Lung (tissue), 16 donors: ENCODE measurements around the gene ZBTB38. TPM values are rescaled to one million over a fixed set of nuclear protein-coding genes. Genes with fewer than 3 reads are reported as not detected.
A peak's percentile ranks its signal among the peaks of the same experiment; 100 is the strongest.

Experiments
- ATAC-seq: fragments of 200-7000 bp; cut with Tn5 transposase; one replicate; pipeline ENCODE4 v1.9.1; 2020; ENCODE audit warnings: moderate number of reproducible peaks; ENCODE audit not compliant: insufficient read depth, low FRiP score
- DNase-seq, 3 donors: peaks; one replicate each; pipeline ENCODE4 v3.0.0-alpha.2; 2013 to 2017
- H3K27ac ChIP-seq, 2 donors: one replicate each; pipeline ENCODE4 v1.5.1; 2013; ENCODE audit warnings: mild to moderate bottlenecking in 2 of 2, moderate library complexity in 2 of 2, control low read depth in 1 of 2, inconsistent platforms in 1 of 2, low read depth in 1 of 2, low read length in 1 of 2
- H3K27me3 ChIP-seq, 3 donors: one replicate each; pipeline ENCODE4 v1.5.1; 2013; ENCODE audit warnings: low read length in 2 of 3; ENCODE audit not compliant: control insufficient read depth in 3 of 3, insufficient read depth in 3 of 3
- H3K36me3 ChIP-seq, 4 donors: one replicate each; pipeline ENCODE4 v1.5.1; 2013; ENCODE audit warnings: low read length in 4 of 4, mild to moderate bottlenecking in 1 of 4, moderate library complexity in 1 of 4; ENCODE audit not compliant: control insufficient read depth in 4 of 4, insufficient read depth in 4 of 4
- H3K4me1 ChIP-seq, 5 donors: one replicate each; pipeline ENCODE4 v1.5.1; 2013; ENCODE audit warnings: low read length in 5 of 5, mild to moderate bottlenecking in 2 of 5, moderate library complexity in 1 of 5; ENCODE audit not compliant: control insufficient read depth in 5 of 5, insufficient read depth in 5 of 5
- H3K4me3 ChIP-seq: one replicate; pipeline ENCODE4 v1.5.1; 2013; ENCODE audit warnings: mild to moderate bottlenecking, control low read depth, moderate library complexity
- H3K9ac ChIP-seq, 2 donors: one replicate each; pipeline ENCODE4 v1.5.1; 2013; ENCODE audit warnings: low read length in 2 of 2, control low read depth in 1 of 2; ENCODE audit not compliant: insufficient read depth in 1 of 2
- H3K9me3 ChIP-seq, 4 donors: one replicate each; pipeline ENCODE4 v1.5.1; 2013; ENCODE audit warnings: low read length in 3 of 4, mild to moderate bottlenecking in 1 of 4, moderate library complexity in 1 of 4; ENCODE audit not compliant: control insufficient read depth in 4 of 4, insufficient read depth in 3 of 4
- CTCF ChIP-seq: IDR thresholded peaks from 2 replicates; pipeline ENCODE4 v1.5.1; 2012; ENCODE audit warnings: mild to moderate bottlenecking; ENCODE audit errors: control extremely low read depth, extremely low read depth
- WGBS, 2 donors: extraction: QIAGEN DNeasy Blood & Tissue Kit; methylation state at CpG; one replicate each; pipeline ENCODE4 v1.1.7; 2013; 5-methylcytosine and 5-hydroxymethylcytosine counted together
- long read RNA-seq, 5 donors: transcript quantifications; one replicate each; lab custom pipeline, GENCODE V29; 2026
- polyA plus RNA-seq, 2 donors: library from polyadenylated mRNA; stranded (reverse); fragments of 200-250 nt; gene quantifications; one replicate each; pipeline ENCODE4 v1.2.1, GENCODE V29; 2013
- total RNA-seq, 2 donors: library from RNA; depleted of rRNA in 1 of 2; stranded (reverse); fragments of >200 nt in 1 of 2; gene quantifications; one replicate each; pipeline ENCODE4 v1.2.1, GENCODE V29; 2014 to 2021
- donor health status: control.
- donor health status: control.
- donor health status: Bipolar disorder and iron deficiency.
- donor health status: healthy.
- donor health status: DM: yes; HTN: yes; CAD: no.

ZBTB38 gene
- total RNA-seq (100 to 1,000 TPM in 1 of 2 donors, 10 to 100 TPM in 1; 83.0 to 111 TPM), polyA plus RNA-seq (10 to 100 TPM in 1 of 2 donors, 1 to 10 TPM in 1; 9.3 to 24.1 TPM)
- long read RNA-seq, donor 1, transcript ZBTB38-211 (3 exons, 644 nt): minor isoform, 6 of 42 reads
- long read RNA-seq, donor 1, transcript ZBTB38-201 (1 exons, 3,588 nt): major isoform, 32 of 42 reads
- long read RNA-seq, donor 1, partial matches to known transcripts: 0 of 42 reads
- long read RNA-seq, donor 1, other reads (novel, unspliced or antisense): 0 of 42 reads
- long read RNA-seq, donor 2, transcript ZBTB38-201 (1 exons, 3,588 nt): major isoform, 7 of 10 reads
- long read RNA-seq, donor 2, partial matches to known transcripts: 0 of 10 reads
- long read RNA-seq, donor 2, other reads (novel, unspliced or antisense): 0 of 10 reads
- long read RNA-seq, donor 3, transcript ZBTB38-201 (1 exons, 3,588 nt): major isoform, 24 of 26 reads
- long read RNA-seq, donor 3, partial matches to known transcripts: 0 of 26 reads
- long read RNA-seq, donor 3, other reads (novel, unspliced or antisense): 0 of 26 reads
- long read RNA-seq, donor 4, transcript ZBTB38-201 (1 exons, 3,588 nt): major isoform, 19 of 22 reads
- long read RNA-seq, donor 4, partial matches to known transcripts: 0 of 22 reads
- long read RNA-seq, donor 4, other reads (novel, unspliced or antisense): 0 of 22 reads
- long read RNA-seq, donor 5, transcript ZBTB38-201 (1 exons, 3,588 nt): major isoform, 29 of 40 reads
- long read RNA-seq, donor 5, transcript ZBTB38-211 (3 exons, 644 nt): minor isoform, 5 of 40 reads
- long read RNA-seq, donor 5, partial matches to known transcripts: 0 of 40 reads
- long read RNA-seq, donor 5, other reads (novel, unspliced or antisense): 0 of 40 reads

- peak; percentile 87 for ATAC-seq
- Histone ChIP-seq H3K36me3 (peaks cover 0 to 3% (median 3%) of the 10 kb centered on the region in 4 donors), H3K4me1 (peaks cover 15 to 42% (median 26%) of the 10 kb centered on the region in 5 donors), H3K9ac (peak within 1 kb of the TSS; percentile 65 to 81), H3K27ac (peak within 1 kb of the TSS; percentile 98 to 99), H3K27me3 (no peaks in the 10 kb centered on the region), H3K4me3 (peak within 1 kb of the TSS; percentile 12), H3K9me3 (no peaks in the 10 kb centered on the region)
- 32 to 59% methylated on average over 26 of the region's 26 CpGs for WGBS, 2 donors
- no peak for TF ChIP-seq CTCF
- DNase-seq: peak; percentile 89 to 92 (median 91)
Measured at GRCh38 chr3:141368062-141368924, at the start of gene ZBTB38. Gene ZBTB38 (plus strand): TSS chr3:141368504. CDS start chr3:141442389, 73,885 bp downstream.

- H3K4me3 ChIP-seq: no peak overlapping the region
- no peaks in the 10 kb centered on the region for H3K27me3 ChIP-seq
- no peak for TF ChIP-seq CTCF
- no peaks in the 10 kb centered on the region for H3K9me3 ChIP-seq
- no peak overlapping the region for H3K9ac ChIP-seq
- H3K27ac ChIP-seq: no peak overlapping the region
- no peak for ATAC-seq
- no peak for DNase-seq
- H3K4me1 ChIP-seq: peaks cover 0 to 1% (median 0%) of the 10 kb centered on the region in 5 donors
- no peaks in the 10 kb centered on the region for H3K36me3 ChIP-seq
Measured at GRCh38 chr3:141320399-141321108, 47.8 kb upstream of the ZBTB38 start.

- no peaks in the 10 kb centered on the region for H3K36me3 ChIP-seq
- H3K4me3 ChIP-seq: no peak overlapping the region
- H3K27me3 ChIP-seq: no peaks in the 10 kb centered on the region
- peak; percentile 34 for ATAC-seq
- no peak overlapping the region for H3K27ac ChIP-seq
- DNase-seq: no peak
- peaks cover 0 to 1% (median 0%) of the 10 kb centered on the region in 5 donors for H3K4me1 ChIP-seq
- no peak for TF ChIP-seq CTCF
- 82 to 91% methylated on average over 1 of the region's 1 CpG for WGBS, 2 donors
- no peak overlapping the region for H3K9ac ChIP-seq
- H3K9me3 ChIP-seq: no peaks in the 10 kb centered on the region
Measured at GRCh38 chr3:141321109-141321497, 47.2 kb upstream of the ZBTB38 start.
